COR-L47 (cell line): Measurements from ENCODE around the gene DIO1.

Source experiments
- DNase-seq: peaks from one replicate; lab custom pipeline; 2025; lab: John Stamatoyannopoulos, UW

Gene DIO1

GRCh38 chr1:53942127-53942957, 48.4 kb downstream of the DIO1 start:
- DNase-seq = no peak

- no peak for DNase-seq
Observed at GRCh38 chr1:53943090-53943489, 49.1 kb downstream of the DIO1 start.

- DNase-seq = no peak
Observed at GRCh38 chr1:53943490-53944043, 49.6 kb downstream of the DIO1 start.

- no peak for DNase-seq
Observed at GRCh38 chr1:53944469-53945182, 50.6 kb downstream of the DIO1 start.

GRCh38 chr1:53945183-53945432, 51.1 kb downstream of the DIO1 start:
- DNase-seq = peak; percentile 81

- DNase-seq = peak; percentile 92
Observed at GRCh38 chr1:53945433-53946251, 51.7 kb downstream of the DIO1 start, which contains the start of gene IFT25. Gene IFT25, minus strand, starts transcription at chr1:53945699. Its CDS starts 5,617 bp downstream, at chr1:53940082.

- DNase-seq = no peak
Observed at GRCh38 chr1:53946252-53947171, 52.5 kb downstream of the DIO1 start, which contains the start of gene LRRC42. Gene LRRC42, plus strand, starts transcription at chr1:53946350. Its CDS starts 5,650 bp downstream, at chr1:53952000.

GRCh38 chr1:53947172-53947907, 53.4 kb downstream of the DIO1 start:
- DNase-seq = no peak

- DNase-seq = no peak
Observed at GRCh38 chr1:53948291-53948690, 54.3 kb downstream of the DIO1 start.

- peak; percentile 65 for DNase-seq
Observed at GRCh38 chr1:53949023-53949990, 55.3 kb downstream of the DIO1 start.

GRCh38 chr1:53951697-53952096, 57.7 kb downstream of the DIO1 start:
- DNase-seq = no peak

- DNase-seq = no peak
Observed at GRCh38 chr1:53954128-53954527, 60.1 kb downstream of the DIO1 start.

- peak; percentile 90 for DNase-seq
Observed at GRCh38 chr1:53956308-53957168, 62.6 kb downstream of the DIO1 start.

GRCh38 chr1:53957194-53957818, 63.3 kb downstream of the DIO1 start:
- peak; percentile 19 for DNase-seq

GRCh38 chr1:53959664-53960250, 65.8 kb downstream of the DIO1 start:
- DNase-seq = peak; percentile 33
